Peyer's patch (tissue), 4 donors: ENCODE data around the gene INF2.

ENCODE experiments used
- POLR2A ChIP-seq, 2 donors: fragments of 450-650 bp; IDR thresholded peaks; one replicate each; pipeline ENCODE4 v1.5.1; 2017; ENCODE audit warnings: antibody characterized with exemption in 2 of 2, mild to moderate bottlenecking in 2 of 2, moderate library complexity in 2 of 2
- TF ChIP-seq, protein P1 (sequence below), 6 experiments: fragments of 450-650 bp in 4 of 6; fragments of 200-600 bp in 2 of 6; sonication (generic) in 1 of 6; IDR thresholded peaks; one replicate each; pipeline ENCODE4 v1.5.1; 2017 to 2019; ENCODE audit warnings: antibody characterized with exemption in 6 of 6, mild to moderate bottlenecking in 3 of 6, moderate library complexity in 1 of 6

DNA sequence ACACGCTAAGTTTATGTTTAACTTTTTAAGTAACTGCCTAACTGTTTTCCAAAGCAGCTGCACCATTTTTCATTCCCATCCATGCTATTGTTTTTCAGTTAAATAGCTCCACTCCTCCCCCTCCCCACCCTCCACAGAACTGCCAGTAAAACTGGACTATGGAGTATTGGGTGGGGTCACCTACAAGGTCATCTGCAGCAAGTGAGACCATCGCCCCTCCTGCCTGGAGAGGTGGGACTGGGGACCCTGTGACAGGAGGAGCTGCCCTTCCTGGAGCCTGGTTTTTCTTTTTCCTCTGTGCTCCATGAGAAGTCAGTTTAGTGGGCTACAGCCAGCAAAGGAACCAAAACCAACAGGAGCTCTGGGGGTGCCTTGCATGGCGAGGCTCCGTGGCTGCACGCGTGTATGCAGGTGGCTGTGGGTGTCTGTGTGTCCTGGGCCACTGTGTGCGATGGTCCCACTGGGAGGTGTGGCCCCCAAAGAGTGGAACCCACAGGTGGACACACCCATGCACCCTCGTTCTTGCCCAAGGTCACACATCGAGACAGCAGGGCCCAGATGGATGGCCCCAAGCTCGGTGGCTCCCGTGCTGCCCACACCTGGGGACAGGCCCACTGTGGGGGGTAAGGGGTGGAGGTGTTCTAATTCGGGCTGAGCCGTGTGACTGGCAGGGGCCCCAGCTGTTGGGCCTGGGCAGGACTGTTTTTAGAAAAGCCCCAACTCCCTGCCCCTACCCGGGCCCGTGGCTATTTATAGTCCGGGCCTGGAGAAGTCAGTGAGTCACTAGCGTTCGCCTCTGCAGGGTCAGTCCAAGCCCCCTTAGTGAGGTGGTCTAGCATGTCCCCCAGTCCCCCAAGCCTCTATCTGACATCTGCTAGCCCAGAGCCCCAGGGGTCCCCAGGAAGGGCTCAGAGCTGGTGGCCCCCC is 32.4 kb downstream of the INF2 start:
- TF ChIP-seq, protein P1, sequence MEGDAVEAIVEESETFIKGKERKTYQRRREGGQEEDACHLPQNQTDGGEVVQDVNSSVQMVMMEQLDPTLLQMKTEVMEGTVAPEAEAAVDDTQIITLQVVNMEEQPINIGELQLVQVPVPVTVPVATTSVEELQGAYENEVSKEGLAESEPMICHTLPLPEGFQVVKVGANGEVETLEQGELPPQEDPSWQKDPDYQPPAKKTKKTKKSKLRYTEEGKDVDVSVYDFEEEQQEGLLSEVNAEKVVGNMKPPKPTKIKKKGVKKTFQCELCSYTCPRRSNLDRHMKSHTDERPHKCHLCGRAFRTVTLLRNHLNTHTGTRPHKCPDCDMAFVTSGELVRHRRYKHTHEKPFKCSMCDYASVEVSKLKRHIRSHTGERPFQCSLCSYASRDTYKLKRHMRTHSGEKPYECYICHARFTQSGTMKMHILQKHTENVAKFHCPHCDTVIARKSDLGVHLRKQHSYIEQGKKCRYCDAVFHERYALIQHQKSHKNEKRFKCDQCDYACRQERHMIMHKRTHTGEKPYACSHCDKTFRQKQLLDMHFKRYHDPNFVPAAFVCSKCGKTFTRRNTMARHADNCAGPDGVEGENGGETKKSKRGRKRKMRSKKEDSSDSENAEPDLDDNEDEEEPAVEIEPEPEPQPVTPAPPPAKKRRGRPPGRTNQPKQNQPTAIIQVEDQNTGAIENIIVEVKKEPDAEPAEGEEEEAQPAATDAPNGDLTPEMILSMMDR (IDR thresholded peaks at IDR 0.05) = no peak
- TF ChIP-seq POLR2A (IDR thresholded peaks at IDR 0.05) = no peak
